ENCODE data around the gene GGCT.
"Not testable (repeated sequence)": the region's sequence is repeated elsewhere in the genome, so short reads cannot be mapped to it uniquely, and the experiment has no call there.

GGCT gene

DNA sequence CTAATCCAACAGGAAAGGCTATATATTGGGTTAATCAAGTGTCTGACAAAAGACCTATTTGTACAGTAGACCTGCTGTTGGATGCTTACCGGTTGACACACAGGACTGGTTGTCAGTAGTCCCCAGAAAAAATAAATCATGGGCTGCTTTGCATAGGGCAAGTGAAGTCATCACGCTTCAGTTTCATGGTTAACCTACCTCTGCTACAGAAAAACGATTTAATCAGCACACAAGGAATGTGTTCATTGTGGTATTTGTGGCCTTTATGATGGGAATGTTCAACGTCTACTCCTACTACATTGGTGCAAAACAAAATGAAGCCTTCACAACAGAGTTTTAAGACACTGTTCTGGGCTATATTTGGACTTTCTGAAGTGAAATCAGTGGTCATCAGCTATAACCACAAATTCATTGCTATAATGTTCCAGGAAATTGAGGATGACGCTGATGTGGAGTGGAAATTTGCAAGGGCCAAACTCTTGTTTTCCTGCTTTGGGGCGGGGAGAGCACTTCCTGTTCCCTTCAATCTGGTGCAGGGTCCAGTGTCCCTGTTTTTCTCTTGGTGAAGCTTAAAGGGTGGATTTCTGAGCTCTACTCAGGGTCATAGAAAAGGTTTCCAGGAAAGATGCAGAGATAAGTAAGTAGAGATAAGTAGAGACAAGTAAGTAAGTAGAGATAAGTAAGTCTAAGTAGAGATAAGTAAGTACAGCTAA is 39.3 kb upstream of the GGCT start:
- no peak overlapping the region for H3K4me2 ChIP-seq (ENCODE audit: low read length)
- H3K4me3 ChIP-seq (ENCODE audit: low read depth, low read length): no peak overlapping the region
- no peaks in the 10 kb centered on the region for H3K36me3 ChIP-seq (ENCODE audit: control insufficient read depth, insufficient read depth, low read length)
- no peaks in the 10 kb centered on the region for H3K9me3 ChIP-seq (ENCODE audit: control insufficient read depth, low read length)
- TF ChIP-seq CTCF (IDR thresholded peaks at IDR 0.05): no peak
- no peak overlapping the region for H2AFZ ChIP-seq
- H3K9ac ChIP-seq: no peak overlapping the region
- H3K27me3 ChIP-seq (ENCODE audit: control insufficient read depth, insufficient read depth, low read length): no peaks in the 10 kb centered on the region
- H3K4me1 ChIP-seq: peaks cover 3% of the 10 kb centered on the region
- no peak overlapping the region for H3K27ac ChIP-seq
- H3K79me2 ChIP-seq: no peaks in the 10 kb centered on the region

DNA sequence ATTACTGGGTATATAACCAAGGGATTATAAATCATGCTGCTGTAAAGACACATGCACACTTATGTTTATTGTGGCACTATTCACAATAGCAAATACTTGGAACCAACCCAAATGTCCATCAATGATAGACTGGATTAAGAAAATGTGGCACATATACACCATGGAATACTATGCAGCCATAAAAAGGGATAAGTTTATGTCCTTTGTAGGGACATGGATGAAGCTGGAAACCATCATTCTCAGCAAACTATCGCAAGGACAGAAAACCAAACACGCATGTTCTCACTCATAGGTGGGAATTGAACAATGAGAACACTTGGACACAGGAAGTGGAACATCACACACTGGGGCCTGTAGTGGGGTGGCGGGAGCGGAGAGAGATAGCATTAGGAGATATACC is 38.5 kb upstream of the GGCT start:
- not testable (repeated sequence) for H3K36me3 ChIP-seq (ENCODE audit: control insufficient read depth, insufficient read depth, low read length); H3K9ac ChIP-seq; H3K27ac ChIP-seq; H3K27me3 ChIP-seq (ENCODE audit: control insufficient read depth, insufficient read depth, low read length); H3K79me2 ChIP-seq; H2AFZ ChIP-seq; H3K4me1 ChIP-seq; H3K4me3 ChIP-seq (ENCODE audit: low read depth, low read length); H3K4me2 ChIP-seq (ENCODE audit: low read length); H3K9me3 ChIP-seq (ENCODE audit: control insufficient read depth, low read length)

DNA sequence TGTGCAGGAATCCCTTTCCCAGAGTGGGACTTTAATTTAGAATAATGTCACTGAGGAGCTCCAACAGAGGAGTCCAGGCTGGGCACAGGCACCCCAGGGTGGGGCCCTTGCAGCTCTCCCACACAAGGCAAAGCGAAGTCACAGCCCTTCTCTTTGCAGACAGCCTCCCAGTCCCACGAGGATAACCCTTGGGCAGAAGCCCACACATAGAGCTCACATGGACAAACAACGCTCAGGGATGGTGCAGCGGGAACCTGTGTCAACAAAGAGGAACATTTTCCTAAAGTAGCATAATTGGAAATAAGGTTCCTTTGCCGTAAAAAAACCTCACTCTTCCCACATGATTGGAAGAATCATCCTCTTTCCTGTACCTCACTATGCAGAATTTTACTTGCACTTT is 29.3 kb upstream of the GGCT start:
- TF ChIP-seq CTCF (IDR thresholded peaks at IDR 0.05): no peak
- no peaks in the 10 kb centered on the region for H3K4me1 ChIP-seq
- no peaks in the 10 kb centered on the region for H3K79me2 ChIP-seq
- no peaks in the 10 kb centered on the region for H3K36me3 ChIP-seq (ENCODE audit: control insufficient read depth, insufficient read depth, low read length)
- H3K9ac ChIP-seq: no peak overlapping the region
- H3K27ac ChIP-seq: no peak overlapping the region
- H3K27me3 ChIP-seq (ENCODE audit: control insufficient read depth, insufficient read depth, low read length): no peaks in the 10 kb centered on the region
- H3K9me3 ChIP-seq (ENCODE audit: control insufficient read depth, low read length): no peaks in the 10 kb centered on the region
- no peak overlapping the region for H2AFZ ChIP-seq
- no peak overlapping the region for H3K4me3 ChIP-seq (ENCODE audit: low read depth, low read length)
- no peak overlapping the region for H3K4me2 ChIP-seq (ENCODE audit: low read length)

GRCh38 chr7:30531286-30531685 is 26.7 kb upstream of the GGCT start:
- Histone ChIP-seq H3K9ac (no peak overlapping the region), H3K27ac (no peak overlapping the region), H3K36me3 (ENCODE audit: control insufficient read depth, insufficient read depth, low read length) (no peaks in the 10 kb centered on the region), H3K27me3 (ENCODE audit: control insufficient read depth, insufficient read depth, low read length) (no peaks in the 10 kb centered on the region), H3K4me3 (ENCODE audit: low read depth, low read length) (no peak overlapping the region), H3K4me2 (ENCODE audit: low read length) (no peak overlapping the region), H2AFZ (no peak overlapping the region), H3K79me2 (no peaks in the 10 kb centered on the region), H3K9me3 (ENCODE audit: control insufficient read depth, low read length) (no peaks in the 10 kb centered on the region), H3K4me1 (no peaks in the 10 kb centered on the region)
- TF ChIP-seq CTCF (IDR thresholded peaks at IDR 0.05): no peak

DNA sequence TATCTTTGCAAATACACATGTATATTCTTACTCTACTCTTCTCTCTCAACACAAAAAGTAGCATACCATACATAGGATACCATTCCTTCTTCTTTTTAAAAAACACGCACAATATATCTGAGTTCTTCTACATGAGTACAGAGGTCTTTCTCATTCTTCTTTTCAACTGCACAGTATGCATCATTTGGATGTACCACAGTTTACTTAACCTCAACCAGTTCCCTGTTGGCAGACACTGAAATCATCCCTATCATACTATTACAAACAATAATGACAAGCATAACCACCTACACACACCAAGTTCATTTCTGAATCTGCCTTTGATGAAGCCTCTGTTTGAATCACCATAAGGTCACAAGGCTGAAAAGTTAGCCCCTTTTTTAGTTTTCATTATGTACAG is 25.7 kb upstream of the GGCT start:
- Histone ChIP-seq H3K9me3 (ENCODE audit: control insufficient read depth, low read length) (no peaks in the 10 kb centered on the region), H3K9ac (no peak overlapping the region), H3K27me3 (ENCODE audit: control insufficient read depth, insufficient read depth, low read length) (no peaks in the 10 kb centered on the region), H3K36me3 (ENCODE audit: control insufficient read depth, insufficient read depth, low read length) (no peaks in the 10 kb centered on the region), H3K4me1 (no peaks in the 10 kb centered on the region), H3K79me2 (no peaks in the 10 kb centered on the region), H3K4me3 (ENCODE audit: low read depth, low read length) (no peak overlapping the region), H3K27ac (no peak overlapping the region), H2AFZ (no peak overlapping the region), H3K4me2 (ENCODE audit: low read length) (no peak overlapping the region)
- TF ChIP-seq CTCF (IDR thresholded peaks at IDR 0.05): no peak
